Panc1 (cell line): ENCODE data around the gene CGNL1.

Experiments used
- POLR2AphosphoS5 ChIP-seq: IDR thresholded peaks from 2 replicates; pipeline ENCODE4 v1.6.1; 2012; ENCODE audit warnings: mild to moderate bottlenecking, low read depth, low read length, moderate library complexity
- TF ChIP-seq, protein P1 (sequence below), 2 experiments: IDR thresholded peaks; 2 replicates each; pipeline ENCODE4 v1.6.1; 2011 to 2012; ENCODE audit warnings: low read depth in 2 of 2, control low read depth in 1 of 2, low read length in 1 of 2, mild to moderate bottlenecking in 1 of 2, moderate library complexity in 1 of 2; ENCODE audit not compliant: insufficient read depth in 1 of 2

GRCh38 chr15:57589281-57589680 lies 213.0 kb downstream of the CGNL1 start:
- TF ChIP-seq, protein P1, sequence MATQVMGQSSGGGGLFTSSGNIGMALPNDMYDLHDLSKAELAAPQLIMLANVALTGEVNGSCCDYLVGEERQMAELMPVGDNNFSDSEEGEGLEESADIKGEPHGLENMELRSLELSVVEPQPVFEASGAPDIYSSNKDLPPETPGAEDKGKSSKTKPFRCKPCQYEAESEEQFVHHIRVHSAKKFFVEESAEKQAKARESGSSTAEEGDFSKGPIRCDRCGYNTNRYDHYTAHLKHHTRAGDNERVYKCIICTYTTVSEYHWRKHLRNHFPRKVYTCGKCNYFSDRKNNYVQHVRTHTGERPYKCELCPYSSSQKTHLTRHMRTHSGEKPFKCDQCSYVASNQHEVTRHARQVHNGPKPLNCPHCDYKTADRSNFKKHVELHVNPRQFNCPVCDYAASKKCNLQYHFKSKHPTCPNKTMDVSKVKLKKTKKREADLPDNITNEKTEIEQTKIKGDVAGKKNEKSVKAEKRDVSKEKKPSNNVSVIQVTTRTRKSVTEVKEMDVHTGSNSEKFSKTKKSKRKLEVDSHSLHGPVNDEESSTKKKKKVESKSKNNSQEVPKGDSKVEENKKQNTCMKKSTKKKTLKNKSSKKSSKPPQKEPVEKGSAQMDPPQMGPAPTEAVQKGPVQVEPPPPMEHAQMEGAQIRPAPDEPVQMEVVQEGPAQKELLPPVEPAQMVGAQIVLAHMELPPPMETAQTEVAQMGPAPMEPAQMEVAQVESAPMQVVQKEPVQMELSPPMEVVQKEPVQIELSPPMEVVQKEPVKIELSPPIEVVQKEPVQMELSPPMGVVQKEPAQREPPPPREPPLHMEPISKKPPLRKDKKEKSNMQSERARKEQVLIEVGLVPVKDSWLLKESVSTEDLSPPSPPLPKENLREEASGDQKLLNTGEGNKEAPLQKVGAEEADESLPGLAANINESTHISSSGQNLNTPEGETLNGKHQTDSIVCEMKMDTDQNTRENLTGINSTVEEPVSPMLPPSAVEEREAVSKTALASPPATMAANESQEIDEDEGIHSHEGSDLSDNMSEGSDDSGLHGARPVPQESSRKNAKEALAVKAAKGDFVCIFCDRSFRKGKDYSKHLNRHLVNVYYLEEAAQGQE (IDR thresholded peaks at IDR 0.05; ENCODE audit: insufficient read depth in 1 of 2, low read depth in 2 of 2, low read length in 1 of 2), result no peak
- no peak for TF ChIP-seq POLR2AphosphoS5
